ENCODE results near the gene THAP7. TPM values are rescaled to one million over a fixed set of nuclear protein-coding genes. Genes with fewer than 3 reads are reported as not detected.

Gene THAP7
- total and polyA plus RNA-seq, 2 of the 13 experiments (the other 11 are each of a cell fraction or from before 2014, with no cell fraction given): 13.0 to 25.5 TPM

DNA sequence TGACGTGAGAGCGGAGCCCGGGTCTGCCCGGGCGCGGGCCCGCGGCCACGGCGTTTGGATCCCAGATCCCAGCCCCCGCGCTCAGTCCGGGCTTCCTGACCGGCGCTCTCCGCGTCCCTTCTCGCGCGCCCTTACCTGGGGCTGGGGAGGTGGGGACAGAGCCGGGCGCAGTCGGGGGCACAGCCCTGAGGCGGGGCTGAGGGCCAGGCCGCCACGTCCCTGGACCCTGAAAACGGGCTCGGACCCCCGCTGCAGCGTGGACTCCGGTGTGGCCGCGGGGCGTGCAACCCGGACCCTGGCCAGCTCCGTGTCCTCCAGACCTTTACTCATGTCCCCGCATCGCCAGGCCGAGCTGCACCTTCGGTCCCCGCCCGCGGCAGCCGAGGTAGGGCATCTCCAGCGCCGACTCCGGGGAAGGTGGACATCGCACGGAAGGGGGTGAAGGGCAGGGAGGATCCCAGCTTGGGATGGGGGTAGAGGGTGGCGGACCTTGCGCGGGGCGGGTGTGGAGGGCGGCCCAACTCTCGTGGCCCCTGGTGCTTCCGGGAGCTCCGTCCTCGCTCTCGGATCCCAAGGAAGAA is 44.7 kb downstream of the THAP7 start (continued):
- TF ChIP-seq, protein P1, sequence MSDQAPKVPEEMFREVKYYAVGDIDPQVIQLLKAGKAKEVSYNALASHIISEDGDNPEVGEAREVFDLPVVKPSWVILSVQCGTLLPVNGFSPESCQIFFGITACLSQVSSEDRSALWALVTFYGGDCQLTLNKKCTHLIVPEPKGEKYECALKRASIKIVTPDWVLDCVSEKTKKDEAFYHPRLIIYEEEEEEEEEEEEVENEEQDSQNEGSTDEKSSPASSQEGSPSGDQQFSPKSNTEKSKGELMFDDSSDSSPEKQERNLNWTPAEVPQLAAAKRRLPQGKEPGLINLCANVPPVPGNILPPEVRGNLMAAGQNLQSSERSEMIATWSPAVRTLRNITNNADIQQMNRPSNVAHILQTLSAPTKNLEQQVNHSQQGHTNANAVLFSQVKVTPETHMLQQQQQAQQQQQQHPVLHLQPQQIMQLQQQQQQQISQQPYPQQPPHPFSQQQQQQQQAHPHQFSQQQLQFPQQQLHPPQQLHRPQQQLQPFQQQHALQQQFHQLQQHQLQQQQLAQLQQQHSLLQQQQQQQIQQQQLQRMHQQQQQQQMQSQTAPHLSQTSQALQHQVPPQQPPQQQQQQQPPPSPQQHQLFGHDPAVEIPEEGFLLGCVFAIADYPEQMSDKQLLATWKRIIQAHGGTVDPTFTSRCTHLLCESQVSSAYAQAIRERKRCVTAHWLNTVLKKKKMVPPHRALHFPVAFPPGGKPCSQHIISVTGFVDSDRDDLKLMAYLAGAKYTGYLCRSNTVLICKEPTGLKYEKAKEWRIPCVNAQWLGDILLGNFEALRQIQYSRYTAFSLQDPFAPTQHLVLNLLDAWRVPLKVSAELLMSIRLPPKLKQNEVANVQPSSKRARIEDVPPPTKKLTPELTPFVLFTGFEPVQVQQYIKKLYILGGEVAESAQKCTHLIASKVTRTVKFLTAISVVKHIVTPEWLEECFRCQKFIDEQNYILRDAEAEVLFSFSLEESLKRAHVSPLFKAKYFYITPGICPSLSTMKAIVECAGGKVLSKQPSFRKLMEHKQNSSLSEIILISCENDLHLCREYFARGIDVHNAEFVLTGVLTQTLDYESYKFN (CRISPR knock-in tag; conservative IDR thresholded peaks at IDR 0.05): peak; percentile 37
- peak; percentile 16; the same call in 1 of the 2 replicates for TF ChIP-seq ZNF205 (CRISPR knock-in tag; IDR thresholded peaks at IDR 0.05)
- 0 out of 2 replicates have a peak, but pooled peaks have one; percentile 13 for TF ChIP-seq ELF1 (CRISPR knock-in tag; IDR thresholded peaks at IDR 0.05)
- TF ChIP-seq ZFP90 (CRISPR knock-in tag; IDR thresholded peaks at IDR 0.05; ENCODE audit: borderline replicate concordance): peak; percentile 7; the same call in 1 of the 2 replicates
- peak; percentile 13; the same call in 1 of the 2 replicates for TF ChIP-seq ELF3 (CRISPR knock-in tag; IDR thresholded peaks at IDR 0.05)
- no peak for TF ChIP-seq PPARG (CRISPR knock-in tag; conservative IDR thresholded peaks at IDR 0.05)
- TF ChIP-seq, protein P2, sequence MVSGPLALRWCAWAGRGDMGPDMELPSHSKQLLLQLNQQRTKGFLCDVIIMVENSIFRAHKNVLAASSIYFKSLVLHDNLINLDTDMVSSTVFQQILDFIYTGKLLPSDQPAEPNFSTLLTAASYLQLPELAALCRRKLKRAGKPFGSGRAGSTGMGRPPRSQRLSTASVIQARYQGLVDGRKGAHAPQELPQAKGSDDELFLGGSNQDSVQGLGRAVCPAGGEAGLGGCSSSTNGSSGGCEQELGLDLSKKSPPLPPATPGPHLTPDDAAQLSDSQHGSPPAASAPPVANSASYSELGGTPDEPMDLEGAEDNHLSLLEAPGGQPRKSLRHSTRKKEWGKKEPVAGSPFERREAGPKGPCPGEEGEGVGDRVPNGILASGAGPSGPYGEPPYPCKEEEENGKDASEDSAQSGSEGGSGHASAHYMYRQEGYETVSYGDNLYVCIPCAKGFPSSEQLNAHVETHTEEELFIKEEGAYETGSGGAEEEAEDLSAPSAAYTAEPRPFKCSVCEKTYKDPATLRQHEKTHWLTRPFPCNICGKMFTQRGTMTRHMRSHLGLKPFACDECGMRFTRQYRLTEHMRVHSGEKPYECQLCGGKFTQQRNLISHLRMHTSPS (CRISPR knock-in tag; IDR thresholded peaks at IDR 0.05; ENCODE audit: low read depth): 0 out of 2 replicates have a peak, but pooled peaks have one; percentile 24
- TF ChIP-seq SAP130 (CRISPR knock-in tag; IDR thresholded peaks at IDR 0.05; ENCODE audit: low read depth): peak; percentile 52; the same call in 1 of the 2 replicates
- no peak for TF ChIP-seq LCORL (IDR thresholded peaks at IDR 0.05)
- peak; percentile 84; the same call in 1 of the 2 replicates for TF ChIP-seq LCORL (CRISPR knock-in tag; IDR thresholded peaks at IDR 0.05)
- TF ChIP-seq, protein P3, sequence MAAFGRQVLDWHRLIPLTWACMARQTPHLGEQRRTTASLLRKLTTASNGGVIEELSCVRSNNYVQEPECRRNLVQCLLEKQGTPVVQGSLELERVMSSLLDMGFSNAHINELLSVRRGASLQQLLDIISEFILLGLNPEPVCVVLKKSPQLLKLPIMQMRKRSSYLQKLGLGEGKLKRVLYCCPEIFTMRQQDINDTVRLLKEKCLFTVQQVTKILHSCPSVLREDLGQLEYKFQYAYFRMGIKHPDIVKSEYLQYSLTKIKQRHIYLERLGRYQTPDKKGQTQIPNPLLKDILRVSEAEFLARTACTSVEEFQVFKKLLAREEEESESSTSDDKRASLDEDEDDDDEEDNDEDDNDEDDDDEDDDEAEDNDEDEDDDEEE (CRISPR knock-in tag; IDR thresholded peaks at IDR 0.05): 0 out of 2 replicates have a peak, but pooled peaks have one; percentile 73
- TF ChIP-seq, protein P4, sequence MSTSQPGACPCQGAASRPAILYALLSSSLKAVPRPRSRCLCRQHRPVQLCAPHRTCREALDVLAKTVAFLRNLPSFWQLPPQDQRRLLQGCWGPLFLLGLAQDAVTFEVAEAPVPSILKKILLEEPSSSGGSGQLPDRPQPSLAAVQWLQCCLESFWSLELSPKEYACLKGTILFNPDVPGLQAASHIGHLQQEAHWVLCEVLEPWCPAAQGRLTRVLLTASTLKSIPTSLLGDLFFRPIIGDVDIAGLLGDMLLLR (CRISPR knock-in tag; IDR thresholded peaks at IDR 0.05): no peak; the same call in 1 of the 2 replicates
- 0 out of 2 replicates have a peak, but pooled peaks have one; percentile 17 for TF ChIP-seq SMAD9 (CRISPR knock-in tag; IDR thresholded peaks at IDR 0.05)
- TF ChIP-seq ZNF446 (CRISPR knock-in tag; IDR thresholded peaks at IDR 0.05): 0 out of 2 replicates have a peak, but pooled peaks have one; percentile 65
- peak; percentile 91 for TF ChIP-seq ZNF784 (CRISPR knock-in tag; IDR thresholded peaks at IDR 0.05; ENCODE audit: borderline replicate concordance)
- 0 out of 2 replicates have a peak, but pooled peaks have one; percentile 32 for TF ChIP-seq ZNF749 (CRISPR knock-in tag; IDR thresholded peaks at IDR 0.05; ENCODE audit: borderline replicate concordance)
- no peak for TF ChIP-seq ZNF501 (CRISPR knock-in tag; IDR thresholded peaks at IDR 0.05)
- TF ChIP-seq, protein P5, sequence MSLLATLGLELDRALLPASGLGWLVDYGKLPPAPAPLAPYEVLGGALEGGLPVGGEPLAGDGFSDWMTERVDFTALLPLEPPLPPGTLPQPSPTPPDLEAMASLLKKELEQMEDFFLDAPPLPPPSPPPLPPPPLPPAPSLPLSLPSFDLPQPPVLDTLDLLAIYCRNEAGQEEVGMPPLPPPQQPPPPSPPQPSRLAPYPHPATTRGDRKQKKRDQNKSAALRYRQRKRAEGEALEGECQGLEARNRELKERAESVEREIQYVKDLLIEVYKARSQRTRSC (CRISPR knock-in tag; IDR thresholded peaks at IDR 0.05; ENCODE audit: low read depth): 0 out of 2 replicates have a peak, but pooled peaks have one; percentile 72
- 0 out of 2 replicates have a peak, but pooled peaks have one; percentile 36 for TF ChIP-seq ISL2 (CRISPR knock-in tag; IDR thresholded peaks at IDR 0.05)
- no peak for TF ChIP-seq ZNF775 (CRISPR knock-in tag; IDR thresholded peaks at IDR 0.05; ENCODE audit: borderline replicate concordance)
